GM18909 (cell line): ENCODE results near the gene CWC27.

ENCODE experiments used
- ATAC-seq: cut with Tn5 transposase; IDR thresholded peaks from one replicate; pipeline ENCODE4 v1.9.1; 2021; ENCODE audit warnings: mild to moderate bottlenecking; ENCODE audit not compliant: unreplicated experiment, poor library complexity

The CWC27 gene

GRCh38 chr5:65059681-65060598 lies 291.2 kb downstream of the CWC27 start:
- no peak for ATAC-seq

- ATAC-seq: peak; percentile 76
Observed at GRCh38 chr5:65061250-65061973, 292.7 kb downstream of the CWC27 start.

GRCh38 chr5:65061974-65062353 lies 293.2 kb downstream of the CWC27 start:
- peak; percentile 28 for ATAC-seq

- no peak for ATAC-seq
Observed at GRCh38 chr5:65062469-65063083, 293.8 kb downstream of the CWC27 start.

GRCh38 chr5:65065001-65065511 lies 296.3 kb downstream of the CWC27 start:
- no peak for ATAC-seq

GRCh38 chr5:65066387-65067146 lies 297.8 kb downstream of the CWC27 start:
- peak; percentile 75 for ATAC-seq

GRCh38 chr5:65067147-65067506 lies 298.4 kb downstream of the CWC27 start:
- ATAC-seq: no peak
